ENCODE measurements around the gene AGBL5. TPM values are rescaled to one million over a fixed set of nuclear protein-coding genes. Genes with fewer than 3 reads are reported as not detected.
A peak's percentile ranks its signal among the peaks of the same experiment; 100 is the strongest.

AGBL5 gene
- total and polyA plus RNA-seq, 2 donors (not counting 1 experiment from before 2014, with no cell fraction given): 10.0 to 17.5 TPM

DNA sequence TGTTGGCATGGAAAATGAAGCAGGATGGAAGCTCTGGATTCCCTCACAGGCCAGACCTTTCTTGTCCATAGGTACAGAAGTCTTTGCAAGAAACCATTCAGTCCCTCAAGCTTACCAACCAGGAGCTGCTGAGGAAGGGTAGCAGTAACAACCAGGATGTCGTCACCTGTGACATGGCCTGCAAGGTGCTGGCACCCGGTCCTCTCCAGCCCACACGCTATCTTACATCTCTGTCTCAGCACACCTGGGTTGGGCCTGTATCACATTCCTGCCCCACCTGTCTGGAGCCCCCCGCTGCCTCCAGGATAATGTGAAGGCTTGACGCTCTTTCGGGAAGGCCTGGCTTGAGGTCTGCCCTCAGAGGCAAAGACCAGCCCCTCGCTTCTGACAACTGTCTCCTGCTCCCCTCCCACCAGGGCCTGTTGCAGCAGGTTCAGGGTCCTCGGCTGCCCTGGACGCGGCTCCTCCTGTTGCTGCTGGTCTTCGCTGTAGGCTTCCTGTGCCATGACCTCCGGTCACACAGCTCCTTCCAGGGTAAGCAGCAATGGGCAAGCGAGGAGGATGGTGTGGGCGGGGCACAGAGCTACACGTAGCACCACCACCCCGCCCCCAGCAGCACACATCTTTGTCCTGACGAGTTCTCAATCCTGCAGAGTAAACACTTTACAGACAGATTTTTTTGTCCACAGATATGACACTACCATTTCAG, 12.7 kb upstream of the AGBL5 start:
- Histone ChIP-seq H3K4me3 (ENCODE audit: control extremely low read depth in 1 of 5, extremely low read depth in 1 of 5, insufficient read depth in 1 of 5, low read depth in 2 of 5, low read length in 4 of 5) (no peak overlapping the region), H3K27me3 (replicated peaks in 1 of 4; ENCODE audit: control extremely low read depth in 1 of 4, control insufficient read depth in 3 of 4, insufficient read depth in 4 of 4, low read length in 3 of 4) (no peaks in the 10 kb centered on the region), H2AFZ (ENCODE audit: insufficient read depth, low read depth, low read length, poor library complexity, severe bottlenecking) (no peak overlapping the region), H3K27ac (ENCODE audit: low read length in 2 of 2) (no peak overlapping the region), H3K4me1 (ENCODE audit: control insufficient read depth in 2 of 2, insufficient read depth in 2 of 2, low read length in 2 of 2) (peaks cover 34 to 47% of the 10 kb centered on the region in 2 donors), H3K79me2 (ENCODE audit: control insufficient read depth, insufficient read depth, low read length) (peaks cover 16% of the 10 kb centered on the region), H3K9ac (ENCODE audit: low read length) (no peak overlapping the region), H3K9me3 (ENCODE audit: control extremely low read depth in 1 of 3, control insufficient read depth in 2 of 3, insufficient read depth in 1 of 3, low read length in 2 of 3) (no peaks in the 10 kb centered on the region), H3K4me2 (replicated peaks; ENCODE audit: low read depth, low read length, poor library complexity, severe bottlenecking) (no peak overlapping the region), H4K20me1 (ENCODE audit: control insufficient read depth, insufficient read depth, low read length, poor library complexity, severe bottlenecking) (peaks cover 34% of the 10 kb centered on the region), H3K36me3 (replicated peaks in 1 of 2; ENCODE audit: control extremely low read depth in 1 of 2, control insufficient read depth in 1 of 2, extremely low read depth in 1 of 2, insufficient read depth in 2 of 2, low read length in 1 of 2) (peaks cover 1 to 64% of the 10 kb centered on the region in 2 experiments)
- intact Hi-C loops (cut with micrococcal nuclease): no loop called here
- H3K4me3 Mint-ChIP-seq: no peak overlapping the region
- H3K9me3 Mint-ChIP-seq (ENCODE audit: insufficient read depth): no peaks in the 10 kb centered on the region
- TF ChIP-seq EZH2 (IDR thresholded peaks at IDR 0.05; ENCODE audit: borderline replicate concordance, insufficient read depth, low read depth, low read length, poor library complexity, severe bottlenecking): no peak
- TF ChIP-seq, protein P1, sequence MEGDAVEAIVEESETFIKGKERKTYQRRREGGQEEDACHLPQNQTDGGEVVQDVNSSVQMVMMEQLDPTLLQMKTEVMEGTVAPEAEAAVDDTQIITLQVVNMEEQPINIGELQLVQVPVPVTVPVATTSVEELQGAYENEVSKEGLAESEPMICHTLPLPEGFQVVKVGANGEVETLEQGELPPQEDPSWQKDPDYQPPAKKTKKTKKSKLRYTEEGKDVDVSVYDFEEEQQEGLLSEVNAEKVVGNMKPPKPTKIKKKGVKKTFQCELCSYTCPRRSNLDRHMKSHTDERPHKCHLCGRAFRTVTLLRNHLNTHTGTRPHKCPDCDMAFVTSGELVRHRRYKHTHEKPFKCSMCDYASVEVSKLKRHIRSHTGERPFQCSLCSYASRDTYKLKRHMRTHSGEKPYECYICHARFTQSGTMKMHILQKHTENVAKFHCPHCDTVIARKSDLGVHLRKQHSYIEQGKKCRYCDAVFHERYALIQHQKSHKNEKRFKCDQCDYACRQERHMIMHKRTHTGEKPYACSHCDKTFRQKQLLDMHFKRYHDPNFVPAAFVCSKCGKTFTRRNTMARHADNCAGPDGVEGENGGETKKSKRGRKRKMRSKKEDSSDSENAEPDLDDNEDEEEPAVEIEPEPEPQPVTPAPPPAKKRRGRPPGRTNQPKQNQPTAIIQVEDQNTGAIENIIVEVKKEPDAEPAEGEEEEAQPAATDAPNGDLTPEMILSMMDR (IDR thresholded peaks at IDR 0.05): no peak
- POLR2A ChIA-PET: interaction anchor here (1.2 kb wide), 1 partner anchor 13 kb away, joined by 3 read pairs; the partner anchor contains the start of gene AGBL5
- CTCF ChIA-PET: interaction anchor here (1.1 kb wide), 1 partner anchor 10 kb away, joined by 5 read pairs; no protein-coding TSS in a partner anchor
- DNase-seq (no peak), ATAC-seq (ENCODE audit: low read depth) (no peak)
- no peaks in the 10 kb centered on the region for H3K27me3 Mint-ChIP-seq
- H3K4me1 Mint-ChIP-seq: peaks cover 39% of the 10 kb centered on the region
- WGBS (ENCODE audit: insufficient coverage): 98% methylated on average over 13 of the region's 17 CpGs
- H3K27ac Mint-ChIP-seq: peak overlapping the region; percentile 56

DNA sequence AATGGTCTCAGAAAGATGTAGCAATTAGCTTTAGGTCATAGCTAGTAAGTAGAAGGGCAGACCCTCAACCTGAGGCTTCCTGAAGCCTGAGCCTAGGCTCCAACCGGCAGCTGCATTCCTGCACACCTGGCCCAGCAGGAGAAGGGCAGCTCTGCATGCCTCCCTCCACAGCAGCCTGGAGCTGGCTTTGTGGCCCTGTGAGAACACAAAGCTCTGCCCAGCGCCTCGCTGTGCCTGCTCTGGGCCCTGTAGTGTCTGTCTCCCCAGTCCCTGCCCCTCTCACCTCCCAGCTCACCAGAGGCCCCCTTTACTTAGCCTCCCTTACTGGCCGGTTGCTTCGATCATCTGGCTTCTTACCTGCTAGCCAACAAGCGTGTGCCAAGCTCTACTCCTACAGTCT, 12.0 kb upstream of the AGBL5 start:
- Histone ChIP-seq H3K4me2 (replicated peaks; ENCODE audit: low read depth, low read length, poor library complexity, severe bottlenecking) (no peak overlapping the region), H4K20me1 (ENCODE audit: control insufficient read depth, insufficient read depth, low read length, poor library complexity, severe bottlenecking) (peaks cover 29% of the 10 kb centered on the region), H3K9ac (ENCODE audit: low read length) (no peak overlapping the region), H3K27ac (ENCODE audit: low read length in 2 of 2) (no peak overlapping the region), H3K4me3 (ENCODE audit: control extremely low read depth in 1 of 5, extremely low read depth in 1 of 5, insufficient read depth in 1 of 5, low read depth in 2 of 5, low read length in 4 of 5) (no peak overlapping the region), H3K79me2 (ENCODE audit: control insufficient read depth, insufficient read depth, low read length) (peaks cover 10% of the 10 kb centered on the region), H3K27me3 (replicated peaks in 1 of 4; ENCODE audit: control extremely low read depth in 1 of 4, control insufficient read depth in 3 of 4, insufficient read depth in 4 of 4, low read length in 3 of 4) (no peaks in the 10 kb centered on the region), H3K9me3 (ENCODE audit: control extremely low read depth in 1 of 3, control insufficient read depth in 2 of 3, insufficient read depth in 1 of 3, low read length in 2 of 3) (no peaks in the 10 kb centered on the region), H2AFZ (ENCODE audit: insufficient read depth, low read depth, low read length, poor library complexity, severe bottlenecking) (no peak overlapping the region), H3K4me1 (ENCODE audit: control insufficient read depth in 2 of 2, insufficient read depth in 2 of 2, low read length in 2 of 2) (peaks cover 28 to 41% of the 10 kb centered on the region in 2 donors), H3K36me3 (replicated peaks in 1 of 2; ENCODE audit: control extremely low read depth in 1 of 2, control insufficient read depth in 1 of 2, extremely low read depth in 1 of 2, insufficient read depth in 2 of 2, low read length in 1 of 2) (peaks cover 1 to 64% of the 10 kb centered on the region in 2 experiments)
- Mint-ChIP-seq H3K4me1 (peaks cover 34% of the 10 kb centered on the region), H3K9me3 (ENCODE audit: insufficient read depth) (no peaks in the 10 kb centered on the region), H3K27ac (no peak overlapping the region), H3K4me3 (no peak overlapping the region), H3K27me3 (no peaks in the 10 kb centered on the region)
- POLR2A ChIA-PET: interaction anchor here (1.2 kb wide), 1 partner anchor 12 kb away, joined by 3 read pairs; the partner anchor contains the start of gene AGBL5
- intact Hi-C loops (cut with micrococcal nuclease): no loop called here
- CTCF ChIA-PET: interaction anchor here (1.1 kb wide), 1 partner anchor 10 kb away, joined by 5 read pairs; no protein-coding TSS in a partner anchor
- TF ChIP-seq, protein P1 (IDR thresholded peaks at IDR 0.05): no peak
- no peak for TF ChIP-seq EZH2 (IDR thresholded peaks at IDR 0.05; ENCODE audit: borderline replicate concordance, insufficient read depth, low read depth, low read length, poor library complexity, severe bottlenecking)
- DNase-seq: no peak
- WGBS (ENCODE audit: insufficient coverage): 100% methylated on average over 3 of the region's 6 CpGs
- no peak for ATAC-seq (ENCODE audit: low read depth)
